HG03521 (cell line): ENCODE results near the gene TRIM23.

Experiments used
- ATAC-seq: cut with Tn5 transposase; IDR thresholded peaks from one replicate; pipeline ENCODE4 v1.9.1; 2021; ENCODE audit warnings: mild to moderate bottlenecking, moderate library complexity; ENCODE audit not compliant: unreplicated experiment

Gene TRIM23

DNA sequence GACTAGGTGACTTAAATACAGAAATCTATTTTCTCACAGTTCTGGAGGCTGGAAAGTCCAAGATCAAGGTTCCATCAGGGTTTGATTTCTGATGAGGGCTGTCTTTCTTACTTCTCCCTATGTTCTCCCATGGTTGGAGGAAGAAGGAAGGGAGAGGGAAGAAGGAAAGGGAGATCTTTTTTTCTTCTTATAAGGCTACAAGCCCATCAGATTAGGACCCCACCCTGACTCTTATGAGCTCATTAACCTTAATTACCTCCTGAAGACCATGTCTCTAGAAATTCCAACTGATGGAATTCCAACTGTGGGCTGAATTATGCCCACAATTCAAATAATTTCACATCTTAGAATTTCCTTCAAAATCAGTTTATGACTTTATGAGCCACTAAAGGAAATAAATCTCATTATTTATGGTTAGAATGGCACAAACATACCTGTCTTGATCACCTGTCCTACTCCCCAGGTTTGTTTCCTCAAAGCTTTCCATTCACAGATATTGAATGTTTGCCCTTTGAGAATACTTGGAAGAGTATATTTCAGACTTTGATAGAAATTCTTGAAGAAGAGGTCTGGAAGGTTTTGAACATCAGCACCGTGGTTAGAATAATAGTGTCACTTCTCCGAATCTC is 53.4 kb downstream of the TRIM23 start:
- no peak for ATAC-seq

DNA sequence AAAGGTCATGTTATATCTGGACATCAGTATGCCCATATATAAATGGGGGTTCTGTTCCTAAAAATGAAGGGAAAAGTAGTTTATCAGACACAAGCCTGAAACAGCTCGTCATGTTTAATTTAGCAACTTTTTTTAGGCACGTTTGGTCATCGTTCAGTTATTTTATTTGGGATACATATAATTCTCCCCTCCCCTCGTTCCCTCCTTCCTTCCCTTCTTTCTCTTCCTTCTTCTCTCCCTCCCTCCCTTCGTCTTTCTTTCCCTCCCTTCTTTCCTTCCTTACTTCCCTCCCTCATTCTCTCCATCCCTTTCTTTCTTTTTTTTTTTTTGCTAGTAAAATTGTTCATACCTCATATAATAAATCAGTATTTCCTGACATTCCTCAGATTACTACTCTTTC is 57.6 kb downstream of the TRIM23 start:
- ATAC-seq, result no peak

DNA sequence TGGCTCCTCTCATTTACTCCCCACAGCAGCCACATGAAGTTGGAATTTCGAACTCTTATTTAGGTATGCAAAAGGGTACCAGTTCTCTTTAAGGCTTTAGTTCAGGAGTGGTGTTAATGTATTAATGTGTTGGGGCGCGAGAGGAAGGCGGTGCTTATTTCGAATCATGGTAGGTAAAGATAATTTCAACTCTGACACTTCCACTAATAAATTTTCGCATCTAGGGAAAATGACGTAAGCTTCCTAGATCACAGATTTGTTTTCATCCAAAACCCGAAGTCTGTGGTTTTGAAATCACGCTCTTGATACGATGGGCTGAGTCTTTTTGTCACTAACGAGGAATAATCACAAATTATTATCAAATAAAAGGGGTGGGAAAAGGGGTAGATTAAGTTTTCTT is 60.4 kb downstream of the TRIM23 start:
- ATAC-seq, result no peak

DNA sequence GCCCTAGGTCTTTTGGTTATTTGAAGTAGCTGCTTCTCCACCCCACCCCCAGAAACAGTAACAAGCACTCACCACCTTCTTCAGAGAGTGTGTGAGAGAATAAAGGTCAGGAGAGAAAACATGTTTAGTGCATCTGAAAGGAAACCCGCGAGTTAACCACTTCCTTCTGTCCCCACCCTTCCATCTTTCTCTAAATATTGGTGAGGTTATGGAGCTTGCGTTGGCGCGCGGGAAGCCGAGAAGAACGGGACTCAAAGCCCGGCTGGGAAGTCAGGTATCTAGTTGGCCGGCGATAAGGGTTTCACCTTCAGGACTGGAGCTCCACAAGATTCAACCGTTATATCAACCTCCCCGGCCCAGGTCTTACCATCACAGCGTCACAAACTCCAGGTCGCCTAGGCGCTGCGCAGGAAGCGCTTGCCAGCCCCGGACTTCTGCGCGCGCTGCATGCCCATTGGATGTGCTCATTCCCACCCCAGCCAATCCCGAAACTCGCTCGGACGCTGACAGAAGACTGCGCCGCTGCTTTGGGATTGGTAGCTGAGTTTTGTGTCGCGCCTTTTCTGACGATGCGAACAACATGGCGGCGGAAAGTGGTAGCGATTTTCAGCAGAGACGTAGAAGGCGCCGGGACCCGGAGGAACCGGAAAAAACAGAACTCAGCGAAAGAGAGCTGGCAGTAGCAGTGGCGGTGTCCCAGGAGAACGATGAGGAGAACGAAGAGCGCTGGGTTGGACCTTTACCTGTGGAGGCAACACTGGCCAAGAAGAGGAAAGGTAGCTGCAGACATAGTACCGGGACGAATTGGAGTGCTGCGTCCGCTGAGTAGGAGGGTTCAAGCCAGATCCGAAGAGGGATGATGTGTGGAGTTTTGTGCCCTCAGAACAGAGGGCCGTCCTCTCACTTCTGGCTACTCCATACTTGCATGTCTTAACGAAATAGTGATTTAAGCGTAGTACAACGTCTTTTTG is 61.1 kb downstream of the TRIM23 start, which contains the start of the genes CENPK and PPWD1:
TSS of gene CENPK (minus strand) at position 438 of the 971 bp plus-strand sequence. CDS start 8,261 bp downstream, outside the sequence.
TSS of gene PPWD1 (plus strand) at position 566 of the 971 bp plus-strand sequence. CDS start at position 581, 15 bp downstream.
- peak; percentile 99 for ATAC-seq

DNA sequence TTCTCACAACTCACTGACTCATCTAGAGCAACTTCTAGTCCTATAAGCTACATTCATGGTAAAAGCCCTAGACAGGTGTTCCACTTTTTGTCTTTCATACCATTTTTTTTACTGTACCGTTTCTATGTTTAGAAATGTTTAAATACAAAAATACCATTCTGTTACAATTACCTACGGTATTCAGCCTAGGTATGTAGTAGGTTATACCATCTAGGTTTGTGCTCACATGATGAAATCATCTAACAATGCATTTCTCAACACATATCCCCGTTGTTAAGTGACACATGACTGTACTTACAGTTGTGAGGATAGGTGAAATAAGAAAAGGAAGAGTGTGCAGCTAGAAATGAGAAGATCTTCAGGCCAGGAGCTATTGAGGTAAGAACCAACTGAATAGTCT is 67.4 kb downstream of the TRIM23 start:
- ATAC-seq, result no peak

DNA sequence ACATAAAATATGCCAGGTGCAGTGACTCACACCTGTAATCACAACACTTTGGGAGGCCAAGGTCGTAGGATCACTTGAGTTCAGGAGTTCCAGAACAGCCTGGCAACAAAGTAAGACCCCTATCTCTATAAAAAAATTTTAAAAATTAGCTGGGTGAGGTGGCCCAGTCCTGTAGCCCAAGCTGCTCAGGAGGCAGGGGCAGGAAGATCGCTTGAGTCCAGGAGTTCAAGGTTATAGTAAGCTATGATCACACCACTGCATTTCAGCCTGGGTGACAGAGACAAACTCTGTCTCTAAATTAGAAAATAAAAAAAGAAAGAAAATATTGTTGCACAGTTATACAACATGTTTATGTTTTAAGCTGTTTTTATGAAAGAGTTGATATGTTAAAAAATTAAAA is 68.0 kb downstream of the TRIM23 start:
- no peak for ATAC-seq

DNA sequence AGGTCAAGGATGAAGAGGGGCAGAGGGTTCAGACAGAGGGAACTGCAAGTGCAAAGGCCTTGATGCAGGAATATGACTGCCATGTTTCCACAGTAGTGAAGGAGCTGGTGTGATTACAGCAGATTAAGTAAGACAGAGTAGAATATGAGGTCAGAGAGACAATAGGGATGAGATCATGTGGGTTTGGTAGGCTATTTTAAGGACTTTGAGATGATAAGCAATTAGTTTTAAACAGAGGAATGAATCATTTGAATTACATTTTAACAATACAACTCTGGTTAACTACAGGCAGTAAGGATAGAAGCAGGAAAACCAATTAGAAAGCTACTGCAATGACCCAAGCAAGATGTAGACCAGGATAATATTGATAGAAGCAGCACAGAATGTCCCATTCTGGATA is 68.8 kb downstream of the TRIM23 start:
- no peak for ATAC-seq

DNA sequence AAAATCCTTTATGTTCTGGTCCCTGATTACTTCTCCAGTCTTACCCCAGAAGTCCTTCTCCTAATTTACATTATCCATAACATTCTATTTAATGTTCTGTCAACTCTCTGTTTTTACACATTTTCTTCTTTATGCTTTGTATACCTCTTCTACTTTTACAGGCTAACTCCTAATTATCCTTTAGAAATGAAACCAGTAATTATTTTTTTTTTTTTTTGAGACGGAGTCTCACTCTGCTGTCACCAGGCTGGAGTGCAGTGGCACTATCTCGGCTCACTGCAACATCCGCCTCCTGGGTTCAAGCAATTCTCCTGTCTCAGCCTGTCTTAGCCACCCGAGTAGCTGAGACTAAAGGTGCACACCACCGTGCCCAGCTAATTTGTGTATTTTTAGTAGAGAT is 70.2 kb downstream of the TRIM23 start:
- no peak for ATAC-seq

DNA sequence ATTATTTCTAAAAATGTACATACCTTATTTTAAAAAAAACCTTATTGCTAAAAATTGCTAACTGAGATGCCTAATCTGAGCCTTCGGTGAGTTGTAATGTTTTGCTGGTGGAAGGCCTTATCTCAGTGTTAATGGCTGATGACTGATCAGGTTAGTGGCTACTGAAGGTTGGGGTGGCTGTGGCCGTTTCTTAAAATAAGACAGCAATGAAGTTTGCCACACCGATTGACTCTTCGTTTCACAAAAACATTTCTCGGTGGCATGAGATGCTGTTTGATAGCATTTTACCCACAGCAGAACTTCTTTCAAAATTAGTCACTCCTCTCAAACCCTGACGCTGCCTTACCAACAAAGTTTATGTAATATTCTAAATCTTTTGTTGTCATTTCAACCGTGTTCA is 75.9 kb downstream of the TRIM23 start:
- ATAC-seq, result no peak

DNA sequence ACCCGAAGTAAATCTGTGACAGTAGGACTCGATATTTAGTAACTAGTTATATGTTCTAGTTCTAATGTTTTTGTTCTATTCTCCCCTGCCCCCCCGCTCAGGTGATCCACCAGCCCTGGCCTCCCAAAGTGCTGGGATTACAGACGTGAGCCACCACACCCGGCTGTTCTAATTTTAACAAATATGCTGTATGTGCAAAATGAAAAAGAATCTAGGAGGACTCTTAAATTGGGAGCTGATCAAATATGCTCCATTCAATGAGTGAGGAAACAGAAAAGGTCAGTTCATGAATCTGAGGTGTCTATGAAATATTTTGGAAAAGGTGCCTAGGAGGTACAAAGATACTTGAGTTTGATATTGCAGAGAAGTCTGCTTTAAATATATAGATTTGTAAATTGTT is 78.0 kb downstream of the TRIM23 start:
- no peak for ATAC-seq

DNA sequence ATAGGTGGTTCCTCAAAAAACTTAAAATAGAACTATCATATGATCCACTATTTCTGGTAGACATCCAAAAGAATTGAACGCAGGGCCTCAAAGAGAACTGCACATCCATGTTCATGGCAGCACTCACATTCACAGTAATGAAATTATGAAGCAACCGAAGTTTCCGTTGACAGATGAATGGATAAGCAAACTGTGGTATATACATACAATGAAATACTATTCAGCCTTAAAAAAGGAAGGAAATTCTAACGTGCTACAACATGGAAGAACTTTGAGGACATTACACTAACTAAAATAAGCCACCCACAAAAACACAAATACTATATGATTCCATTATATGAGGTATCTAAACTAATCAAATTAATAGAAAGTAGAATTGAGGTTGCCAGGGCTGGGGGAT is 79.7 kb downstream of the TRIM23 start:
- ATAC-seq, result no peak

DNA sequence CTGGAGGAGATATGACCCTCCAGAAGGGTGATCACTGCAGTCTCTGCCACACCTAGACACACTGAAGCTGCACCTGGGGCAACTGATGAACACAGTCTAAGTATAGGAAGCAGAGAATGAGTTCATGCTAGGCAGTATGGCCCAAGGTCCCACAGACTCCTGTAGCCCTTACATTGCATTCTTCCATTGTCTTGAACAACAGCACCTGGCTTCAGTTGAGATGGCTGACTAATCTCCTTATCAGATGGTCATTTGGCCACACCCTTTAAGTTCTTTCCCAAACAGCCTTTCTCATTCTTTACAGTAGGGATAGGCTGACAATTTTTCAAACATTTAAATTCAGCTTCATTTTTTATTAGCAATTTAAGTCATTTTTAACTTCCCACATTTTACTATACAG is 84.3 kb downstream of the TRIM23 start:
- ATAC-seq, result no peak
